Calu3 (cell line): ENCODE results near the gene NLGN1. TPM values are rescaled to one million over a fixed set of nuclear protein-coding genes. Genes with fewer than 3 reads are reported as not detected.

Experiments
- BruUV-seq: library from RNA; stranded (reverse); fragments of 400-500 nt; replicated peaks from 2 replicates; lab custom pipeline; 2021; lab: Mats Ljungman, UMichigan
- CTCF ChIA-PET: fragments of 300-600 bp; sonication (Branson Sonifier 250); formaldehyde crosslinking; loops from one replicate; lab custom pipeline; 2022; ENCODE audit warnings: antibody characterized with exemption; lab: Charles Lee
- DNase-seq: peaks from one replicate; pipeline ENCODE4 v3.0.0; 2022
- H3K27ac Mint-ChIP-seq: one replicate; pipeline ENCODE4 v1.8.0; 2022; ENCODE audit warnings: mixed read lengths; ENCODE audit not compliant: unreplicated experiment
- H3K27me3 Mint-ChIP-seq: one replicate; pipeline ENCODE4 v1.8.0; 2022; ENCODE audit warnings: mixed read lengths; ENCODE audit not compliant: unreplicated experiment
- H3K36me3 Mint-ChIP-seq: one replicate; pipeline ENCODE4 v1.8.0; 2022; ENCODE audit warnings: mild to moderate bottlenecking, moderate library complexity, mixed read lengths; ENCODE audit not compliant: insufficient read depth, unreplicated experiment
- H3K4me1 Mint-ChIP-seq: one replicate; pipeline ENCODE4 v1.8.0; 2022; ENCODE audit warnings: mild to moderate bottlenecking, low read depth, mixed read lengths; ENCODE audit not compliant: unreplicated experiment
- H3K4me3 Mint-ChIP-seq: one replicate; pipeline ENCODE4 v1.8.0; 2022; ENCODE audit warnings: mild to moderate bottlenecking, low read depth, moderate library complexity, mixed read lengths; ENCODE audit not compliant: unreplicated experiment
- H3K9me3 Mint-ChIP-seq: one replicate; pipeline ENCODE4 v1.8.0; 2022; ENCODE audit warnings: low read depth, mixed read lengths; ENCODE audit not compliant: unreplicated experiment
- intact Hi-C: fragments of 100-400 bp; cut with micrococcal nuclease; formaldehyde crosslinking; loops from one replicate; pipeline ENCODE4 v1.10.0; 2022; ENCODE audit not compliant: unreplicated experiment
- total RNA-seq: library from RNA; stranded (reverse); gene quantifications from 2 replicates; pipeline ENCODE4 v1.2.3, GENCODE V29; 2022
- TF ChIP-seq, protein P1 (sequence below): fragments of 200-600 bp; IDR thresholded peaks from one replicate; pipeline ENCODE4 v1.8.0; 2022; ENCODE audit warnings: antibody characterized with exemption; ENCODE audit not compliant: unreplicated experiment

NLGN1 gene
- total RNA-seq, 1 experiment from 2014 or later: 2.6 TPM

DNA sequence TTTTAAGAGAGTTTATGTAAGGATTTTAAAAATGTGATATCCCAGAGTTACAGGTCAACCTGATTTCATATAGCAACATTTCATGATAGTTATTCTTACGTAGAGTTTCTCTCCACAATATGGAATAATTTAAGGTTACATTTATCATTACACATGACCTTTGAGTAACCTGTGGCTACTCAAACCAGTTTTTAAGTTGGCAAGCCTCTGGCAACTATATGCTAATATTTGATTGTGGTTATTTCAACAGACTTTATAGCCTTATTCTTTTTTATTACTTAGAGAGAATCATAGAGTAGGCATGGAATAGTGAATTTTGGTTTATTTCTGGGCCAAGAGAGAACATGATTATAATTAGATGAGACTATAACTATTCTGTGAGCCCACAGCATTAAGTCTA, 504.9 kb downstream of the NLGN1 start:
- no peak overlapping the region for H3K4me3 Mint-ChIP-seq
- CTCF ChIA-PET: interaction anchor here (0.6 kb wide), 1 partner anchor 50 kb away, joined by 3 read pairs; no protein-coding TSS in a partner anchor
- H3K27ac Mint-ChIP-seq: no peak overlapping the region

DNA sequence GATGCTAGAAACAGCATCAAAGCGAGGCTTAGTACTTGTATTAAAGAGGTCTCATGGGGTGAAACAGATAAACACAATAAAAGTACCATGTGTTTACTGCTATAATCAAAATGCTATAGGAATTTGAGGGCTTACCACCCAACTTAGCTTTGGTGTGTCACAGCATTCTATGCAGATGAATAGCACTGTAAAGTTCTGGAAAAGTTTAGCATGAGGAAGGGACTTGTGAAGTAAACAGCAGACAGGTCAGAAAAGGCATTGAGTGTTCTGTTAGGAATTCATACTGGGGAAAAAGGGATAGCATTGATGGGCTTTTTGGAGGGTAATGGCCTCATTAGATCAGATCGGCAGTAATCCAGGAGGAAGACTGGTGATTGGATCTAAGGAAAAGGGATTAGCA, 505.3 kb downstream of the NLGN1 start:
- Mint-ChIP-seq H3K4me1 (no peaks in the 10 kb centered on the region), H3K4me3 (no peak overlapping the region), H3K36me3 (no peaks in the 10 kb centered on the region), H3K27ac (no peak overlapping the region), H3K27me3 (no peaks in the 10 kb centered on the region), H3K9me3 (no peaks in the 10 kb centered on the region)
- TF ChIP-seq, protein P1, sequence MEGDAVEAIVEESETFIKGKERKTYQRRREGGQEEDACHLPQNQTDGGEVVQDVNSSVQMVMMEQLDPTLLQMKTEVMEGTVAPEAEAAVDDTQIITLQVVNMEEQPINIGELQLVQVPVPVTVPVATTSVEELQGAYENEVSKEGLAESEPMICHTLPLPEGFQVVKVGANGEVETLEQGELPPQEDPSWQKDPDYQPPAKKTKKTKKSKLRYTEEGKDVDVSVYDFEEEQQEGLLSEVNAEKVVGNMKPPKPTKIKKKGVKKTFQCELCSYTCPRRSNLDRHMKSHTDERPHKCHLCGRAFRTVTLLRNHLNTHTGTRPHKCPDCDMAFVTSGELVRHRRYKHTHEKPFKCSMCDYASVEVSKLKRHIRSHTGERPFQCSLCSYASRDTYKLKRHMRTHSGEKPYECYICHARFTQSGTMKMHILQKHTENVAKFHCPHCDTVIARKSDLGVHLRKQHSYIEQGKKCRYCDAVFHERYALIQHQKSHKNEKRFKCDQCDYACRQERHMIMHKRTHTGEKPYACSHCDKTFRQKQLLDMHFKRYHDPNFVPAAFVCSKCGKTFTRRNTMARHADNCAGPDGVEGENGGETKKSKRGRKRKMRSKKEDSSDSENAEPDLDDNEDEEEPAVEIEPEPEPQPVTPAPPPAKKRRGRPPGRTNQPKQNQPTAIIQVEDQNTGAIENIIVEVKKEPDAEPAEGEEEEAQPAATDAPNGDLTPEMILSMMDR: no peak
- intact Hi-C loops: no loop called here
- CTCF ChIA-PET: interaction anchor here (0.6 kb wide), 1 partner anchor 50 kb away, joined by 3 read pairs; no protein-coding TSS in a partner anchor
- BruUV-seq: no TSS peak
- DNase-seq: no peak

More for the DNA sequence above, 504.9 kb downstream of the NLGN1 start:
- no peak for DNase-seq
- no peaks in the 10 kb centered on the region for H3K36me3 Mint-ChIP-seq
- BruUV-seq: no TSS peak
- TF ChIP-seq, protein P1: no peak
- H3K27me3 Mint-ChIP-seq: no peaks in the 10 kb centered on the region
- no peaks in the 10 kb centered on the region for H3K9me3 Mint-ChIP-seq
- intact Hi-C loops: no loop called here
- H3K4me1 Mint-ChIP-seq: no peaks in the 10 kb centered on the region

DNA sequence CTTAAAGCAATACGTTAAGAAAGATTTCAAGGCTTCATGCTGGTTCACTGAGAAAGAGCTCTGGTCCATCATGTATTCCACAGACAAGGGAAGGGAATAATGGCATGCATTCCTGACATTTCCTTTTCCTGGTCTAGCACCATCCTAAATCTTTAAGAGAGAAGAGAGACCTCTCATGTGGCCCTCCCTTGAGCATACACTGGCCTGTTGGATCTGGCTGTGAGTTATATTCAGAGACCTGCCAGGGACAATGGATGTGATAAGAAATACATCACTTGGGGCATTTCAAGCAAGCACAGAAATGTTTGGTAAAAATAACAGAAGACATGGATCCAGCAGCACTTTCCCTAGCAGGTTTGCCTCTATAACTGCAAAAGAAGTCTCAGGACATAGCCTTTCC, 507.8 kb downstream of the NLGN1 start:
- Mint-ChIP-seq H3K4me3 (no peak overlapping the region), H3K27ac (no peak overlapping the region), H3K9me3 (no peaks in the 10 kb centered on the region), H3K4me1 (no peaks in the 10 kb centered on the region), H3K36me3 (no peaks in the 10 kb centered on the region), H3K27me3 (no peaks in the 10 kb centered on the region)
- TF ChIP-seq, protein P1: no peak
- CTCF ChIA-PET: no interaction called here
- intact Hi-C loops: no loop called here
- BruUV-seq: no TSS peak
- DNase-seq: no peak

DNA sequence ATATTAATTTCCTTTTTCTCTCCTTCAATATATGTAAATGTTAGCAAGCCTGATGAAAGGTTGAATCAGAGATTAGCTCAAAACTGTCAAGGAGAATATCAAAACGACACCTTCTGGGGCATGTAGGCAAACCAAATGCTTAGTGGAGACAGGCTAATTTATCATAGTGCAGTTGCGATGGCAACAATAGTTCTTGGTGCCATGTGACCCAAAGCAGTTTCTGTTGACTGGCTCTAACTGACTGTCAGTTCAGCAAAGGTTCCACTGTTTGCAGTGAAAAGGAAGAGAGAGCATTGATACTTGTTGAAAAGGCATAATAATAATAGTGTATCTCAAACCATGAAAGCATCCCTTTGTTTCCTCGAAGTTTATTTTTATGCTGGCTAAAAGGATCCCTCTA, 513.9 kb downstream of the NLGN1 start:
- Mint-ChIP-seq H3K27ac (no peak overlapping the region), H3K36me3 (no peaks in the 10 kb centered on the region), H3K4me1 (no peaks in the 10 kb centered on the region), H3K9me3 (no peaks in the 10 kb centered on the region), H3K4me3 (no peak overlapping the region), H3K27me3 (no peaks in the 10 kb centered on the region)
- TF ChIP-seq, protein P1: no peak
- no peak for DNase-seq
- no TSS peak for BruUV-seq
- intact Hi-C loops: no loop called here
- CTCF ChIA-PET: no interaction called here
